SKM-1 (cell line): ENCODE measurements around the gene EPHB4.
"Not testable (repeated sequence)": the region's sequence is repeated elsewhere in the genome, so short reads cannot be mapped to it uniquely, and the experiment has no call there.

ENCODE experiments used
- DNase-seq: peaks from one replicate; lab custom pipeline; 2025; ENCODE audit not compliant: unreplicated experiment; lab: John Stamatoyannopoulos, UW

Gene EPHB4

DNA sequence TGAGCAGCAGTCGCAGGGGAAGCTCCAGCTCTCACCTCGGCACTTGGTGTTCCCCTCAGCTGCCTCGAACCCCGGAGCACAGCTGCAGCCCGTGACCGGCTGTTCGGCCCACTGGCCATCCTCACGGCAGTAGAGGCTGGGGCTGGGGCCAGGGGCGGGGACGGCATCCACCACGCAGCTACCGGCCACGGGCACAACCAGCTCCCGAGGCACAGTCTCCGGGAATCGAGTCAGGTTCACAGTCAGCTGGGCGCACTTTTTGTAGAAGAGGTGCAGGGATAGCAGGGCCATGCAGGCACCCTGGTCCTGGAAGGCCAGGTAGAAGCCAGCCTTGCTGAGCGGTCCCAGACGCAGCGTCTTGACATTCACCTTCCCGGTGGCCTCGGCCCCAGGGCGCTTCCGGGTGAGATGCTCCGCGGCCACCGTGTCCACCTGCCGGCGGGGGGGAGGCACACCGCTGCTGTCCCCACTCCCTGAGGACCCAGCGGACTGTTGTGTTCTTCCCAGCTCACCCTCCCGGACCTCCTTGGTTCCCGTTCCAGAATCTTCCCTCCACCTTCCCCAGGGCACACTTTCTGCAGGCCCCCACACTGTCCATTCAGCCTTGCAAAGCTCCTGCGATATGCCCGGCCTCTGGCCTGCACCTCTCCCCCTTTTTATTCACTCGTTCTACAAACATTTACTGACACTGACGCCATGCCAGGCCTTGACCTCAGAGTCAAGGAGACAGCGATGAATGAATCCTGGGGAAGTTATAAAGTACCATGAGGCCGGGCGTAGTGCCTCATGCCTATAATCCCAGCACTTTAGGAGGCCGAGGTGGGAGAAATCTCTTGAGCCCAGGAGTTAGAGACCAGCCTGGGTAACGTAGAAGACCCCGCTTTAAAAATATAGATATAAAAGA, 4.8 kb downstream of the EPHB4 start:
- DNase-seq = no peak

DNA sequence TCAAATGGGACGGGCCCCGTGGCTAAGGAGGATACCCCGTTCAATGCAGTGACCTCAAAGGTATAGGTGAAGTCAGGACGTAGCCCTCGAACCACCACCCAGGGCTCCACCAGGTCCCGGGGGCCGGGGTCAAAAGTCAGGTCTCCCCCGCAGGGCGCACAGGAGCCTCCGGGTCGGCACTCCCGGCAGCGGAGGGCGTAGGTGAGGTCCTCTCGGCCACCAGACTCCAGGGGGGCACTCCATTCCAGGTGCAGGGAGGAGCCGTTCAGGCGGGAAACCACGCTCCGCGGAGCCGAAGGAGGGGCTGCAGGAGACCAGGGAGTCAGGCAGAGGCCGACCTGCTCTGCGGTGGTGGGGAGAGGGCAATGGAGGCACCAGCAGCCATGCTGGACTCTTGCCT, 7.7 kb downstream of the EPHB4 start:
- DNase-seq = no peak

DNA sequence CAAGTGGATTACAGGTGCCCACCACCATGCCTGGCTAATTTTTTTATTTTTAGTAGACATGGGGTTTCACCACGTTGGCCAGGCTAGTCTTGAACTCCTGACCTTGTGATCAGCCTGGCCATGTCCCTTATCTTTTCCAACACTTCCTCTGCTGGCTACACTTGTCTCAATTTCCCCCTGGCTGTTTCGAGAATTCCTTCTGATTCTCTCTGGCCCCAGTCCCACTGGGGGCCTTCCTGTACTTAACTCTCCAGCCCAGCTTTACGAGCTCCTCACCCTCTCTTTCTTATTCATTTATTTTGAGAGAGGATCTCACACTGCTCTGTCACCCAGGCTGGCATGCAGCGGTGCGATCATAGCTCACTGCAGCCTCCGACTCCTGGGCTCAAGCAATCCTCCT, 8.5 kb downstream of the EPHB4 start:
- DNase-seq = no peak

DNA sequence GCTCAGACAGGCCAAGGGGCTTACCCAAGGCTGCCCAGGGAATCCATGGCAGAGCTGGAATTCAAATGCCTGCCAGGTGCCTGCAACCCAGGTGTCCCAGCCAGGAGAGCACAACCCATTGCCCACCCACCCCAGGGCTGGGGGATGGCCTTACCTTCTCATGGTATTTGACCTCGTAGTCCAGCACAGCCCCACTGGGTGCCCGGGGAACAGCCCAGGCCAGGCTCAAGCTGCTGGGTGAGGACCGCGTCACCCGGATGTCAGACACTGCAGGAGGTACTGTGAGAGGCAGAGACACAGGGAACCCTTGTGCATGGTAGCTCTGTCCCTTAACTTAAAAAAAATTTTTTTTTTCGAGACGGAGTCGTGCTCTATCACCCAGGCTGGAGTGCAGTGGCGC, 9.0 kb downstream of the EPHB4 start:
- no peak for DNase-seq

DNA sequence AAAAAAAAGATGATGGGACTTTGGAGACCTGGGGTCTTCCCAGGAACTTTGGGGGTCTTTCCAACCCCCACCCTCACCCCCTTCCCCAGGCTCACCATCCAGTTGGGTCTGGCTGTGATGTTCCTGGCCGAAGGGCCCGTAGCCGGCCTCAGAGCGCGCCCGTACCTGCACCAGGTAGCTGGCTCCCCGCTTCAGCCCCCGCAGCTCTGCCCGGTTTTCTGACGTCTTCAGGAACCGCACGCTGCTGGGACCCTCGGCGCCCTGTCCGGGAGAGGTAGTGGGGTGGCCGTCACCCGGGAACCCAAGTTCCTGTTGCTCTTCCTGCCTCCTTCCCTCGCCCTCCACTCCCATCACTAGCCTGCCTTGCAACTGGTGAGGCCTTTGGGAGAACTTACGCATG, 10.2 kb downstream of the EPHB4 start:
- DNase-seq = no peak

DNA sequence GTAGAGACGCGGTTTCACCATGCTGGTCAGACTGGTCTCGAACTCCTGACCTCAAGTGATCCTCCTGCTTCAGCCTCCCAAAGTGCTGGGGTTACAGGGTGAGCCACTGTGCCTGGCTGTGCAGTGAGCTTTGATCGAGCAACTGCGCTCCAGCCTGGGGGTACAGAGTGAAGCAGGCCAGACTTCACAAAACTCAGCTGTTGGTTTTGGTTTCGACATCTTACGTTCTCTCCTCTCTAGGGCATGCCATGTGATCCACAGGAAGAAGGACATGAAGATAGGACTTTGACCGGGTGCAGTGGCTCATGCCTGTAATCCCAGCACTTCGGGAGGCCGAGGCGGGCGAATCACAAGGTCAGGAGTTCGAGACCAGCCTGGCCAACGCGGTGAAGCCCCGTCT, 10.8 kb downstream of the EPHB4 start:
- not testable (repeated sequence) for DNase-seq

DNA sequence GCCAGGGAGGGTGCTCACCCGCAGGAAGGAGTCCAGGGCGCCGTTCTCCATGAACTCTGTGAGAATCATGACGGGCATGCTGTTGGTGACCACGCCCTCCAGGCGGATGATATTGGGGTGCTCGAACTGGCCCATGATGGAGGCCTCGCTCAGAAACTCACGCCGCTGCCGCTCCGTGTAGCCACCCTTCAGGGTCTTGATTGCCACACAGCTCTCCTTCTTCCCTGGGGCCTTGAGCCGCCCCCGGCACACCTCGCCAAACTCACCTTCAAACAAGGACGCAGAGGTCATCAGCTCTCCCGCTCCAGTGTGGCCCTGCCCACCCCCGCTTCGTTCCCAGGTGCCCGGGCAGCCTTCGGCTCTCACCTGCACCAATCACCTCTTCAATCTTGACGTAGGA, 14.6 kb downstream of the EPHB4 start:
- DNase-seq = no peak

DNA sequence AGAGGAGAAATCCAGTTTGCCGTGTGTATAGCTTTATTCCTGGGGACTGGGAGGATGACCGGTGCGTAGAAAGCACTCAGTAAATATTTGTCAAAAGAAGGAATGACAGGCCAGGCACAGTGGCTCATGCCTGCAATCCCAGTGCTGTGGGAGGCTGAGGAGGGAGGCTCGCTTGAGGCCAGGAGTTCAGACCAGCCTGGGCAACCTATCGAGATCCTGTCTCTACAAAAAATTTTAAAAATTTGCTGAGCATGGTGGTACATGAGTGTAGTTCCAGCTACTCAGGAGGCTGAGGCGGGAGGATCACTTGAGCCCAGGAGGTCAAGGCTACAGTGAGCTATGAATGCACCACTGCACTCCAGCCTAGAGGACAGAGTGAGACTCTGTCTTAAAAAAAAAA, 15.8 kb downstream of the EPHB4 start:
- no peak for DNase-seq

DNA sequence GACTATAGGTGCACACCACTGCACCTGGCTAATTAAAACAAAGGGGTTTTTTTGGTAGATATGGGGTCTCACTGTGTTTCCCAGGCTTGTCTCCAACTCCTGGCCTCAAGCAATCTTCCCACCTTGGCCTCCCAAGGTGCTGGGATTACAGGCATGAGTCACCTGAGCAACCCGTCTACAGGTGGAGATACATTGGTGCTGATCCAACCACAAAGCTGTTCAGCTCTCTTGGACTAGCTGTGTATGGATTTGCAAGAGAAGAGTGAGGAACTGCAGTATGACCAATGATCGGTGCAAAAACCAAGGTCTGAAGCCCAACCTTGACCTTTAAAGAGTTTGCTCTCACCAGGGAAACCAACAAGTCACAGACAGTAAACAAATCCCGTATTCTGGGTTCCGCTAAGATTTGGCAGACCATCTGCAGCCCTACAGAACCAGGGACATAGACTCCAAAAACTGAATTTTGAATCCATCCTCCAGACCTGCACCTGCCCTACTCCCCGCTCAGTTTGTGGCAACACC, 18.9 kb downstream of the EPHB4 start:
- DNase-seq = no peak

DNA sequence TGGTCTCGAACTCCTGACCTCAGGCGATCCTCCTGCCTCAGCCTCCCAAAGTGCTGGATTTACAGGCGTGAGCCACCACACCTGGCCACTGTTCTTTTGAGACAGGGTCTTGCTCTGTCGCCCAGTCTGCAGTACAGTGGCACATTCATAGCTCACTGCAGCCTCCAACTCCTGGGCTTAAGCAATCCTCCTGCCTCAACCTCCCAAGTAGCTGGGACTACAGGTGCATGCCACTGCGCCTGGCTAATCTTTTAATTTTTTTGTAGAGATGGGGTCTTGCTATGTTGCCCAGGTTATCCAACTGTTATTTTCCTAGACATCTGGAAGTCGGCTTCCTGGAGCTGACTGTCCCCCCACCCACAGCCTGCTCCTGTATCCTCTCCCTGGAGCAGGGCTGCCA, 20.4 kb downstream of the EPHB4 start:
- not testable (repeated sequence) for DNase-seq

DNA sequence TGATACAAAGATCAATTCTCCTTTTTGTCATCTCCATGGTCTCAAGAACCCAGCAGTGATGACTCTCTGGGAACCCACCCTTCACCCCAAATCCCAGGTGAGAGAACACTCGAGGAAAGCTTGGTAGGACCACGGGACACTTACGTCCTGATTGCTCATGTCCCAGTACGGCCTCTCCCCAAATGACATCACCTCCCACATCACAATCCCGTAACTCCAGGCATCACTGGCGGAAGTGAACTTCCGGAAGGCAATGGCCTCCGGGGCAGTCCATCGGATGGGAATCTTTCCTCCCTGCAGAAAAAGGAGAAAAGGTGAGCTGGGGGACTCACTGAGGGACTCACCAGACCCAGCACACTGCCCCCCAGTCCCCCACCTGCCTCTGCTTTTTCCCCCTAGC, 21.0 kb downstream of the EPHB4 start:
- DNase-seq = no peak

DNA sequence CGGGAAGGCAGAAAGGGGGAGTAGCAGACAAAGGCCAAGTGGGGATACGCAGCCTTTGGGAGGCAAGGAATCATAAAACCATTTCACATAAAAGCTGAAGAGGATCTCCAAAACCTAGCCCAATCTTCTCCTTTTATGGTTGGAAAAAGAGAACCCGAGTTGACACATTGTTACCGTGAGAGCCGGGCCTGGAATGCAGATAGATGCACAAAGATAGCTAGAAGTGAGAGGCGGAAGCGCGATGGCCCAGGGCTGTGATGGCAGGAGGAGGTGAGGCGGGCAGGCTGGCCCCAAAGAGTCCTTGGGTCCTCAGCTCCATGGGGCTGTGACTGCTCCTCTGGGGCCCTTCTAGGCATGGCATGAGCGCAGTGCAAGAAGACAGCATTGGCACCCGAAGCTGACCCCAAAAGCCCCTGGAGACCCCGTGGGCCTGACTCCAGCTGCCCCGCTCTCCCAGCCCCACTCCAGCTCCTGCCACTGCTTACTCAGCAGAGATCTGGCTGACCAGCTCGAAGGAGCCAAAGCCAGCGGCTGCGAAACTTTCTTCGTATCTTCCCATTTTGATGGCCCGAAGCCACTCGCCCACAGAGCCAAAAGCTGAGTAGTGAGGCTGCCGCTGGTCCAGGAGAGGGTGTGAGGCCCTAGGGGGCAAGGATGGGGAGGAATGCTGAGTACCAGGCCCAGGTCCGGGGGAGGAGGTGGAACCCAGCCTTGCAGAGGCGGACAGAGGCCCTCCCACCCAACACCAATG, 22.5 kb downstream of the EPHB4 start:
- no peak for DNase-seq

DNA sequence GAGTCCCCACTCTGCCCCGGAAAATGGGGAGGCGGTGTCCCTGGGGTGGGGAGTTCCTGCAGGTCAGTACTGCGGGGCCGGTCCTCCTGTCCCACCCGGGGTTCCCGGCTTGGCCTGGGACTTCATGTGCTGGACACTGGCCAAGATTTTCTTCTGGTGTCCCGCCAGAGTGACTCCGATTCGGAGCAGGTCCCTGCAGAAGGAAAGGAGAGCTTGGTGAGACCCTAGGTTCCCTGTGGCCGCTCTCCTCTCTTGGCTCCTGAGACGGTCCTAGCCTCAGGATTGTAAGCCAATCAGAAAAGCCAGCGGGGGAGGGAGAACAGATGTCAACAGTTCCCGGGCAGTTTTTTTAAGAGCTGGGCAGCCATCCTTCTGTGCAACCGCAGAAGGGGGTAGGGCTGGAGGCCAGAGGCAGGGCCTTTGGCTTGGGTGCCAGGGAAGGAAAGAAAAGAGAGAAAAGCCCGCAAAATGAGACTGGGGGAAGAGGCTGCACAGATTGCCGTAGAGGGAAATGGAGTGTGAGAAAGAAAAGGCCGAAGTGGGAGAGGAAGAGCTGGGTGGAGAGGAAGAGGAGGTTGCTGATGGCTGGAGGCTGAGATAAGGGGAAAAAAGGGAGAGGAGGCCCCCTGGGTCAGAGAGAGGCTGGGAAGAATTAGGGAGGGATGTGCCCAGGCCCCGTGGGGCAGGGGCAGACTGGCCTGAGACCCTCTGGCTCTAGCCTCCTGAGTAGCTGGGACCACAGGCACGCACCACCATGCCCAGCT, 23.7 kb downstream of the EPHB4 start:
- DNase-seq = no peak

DNA sequence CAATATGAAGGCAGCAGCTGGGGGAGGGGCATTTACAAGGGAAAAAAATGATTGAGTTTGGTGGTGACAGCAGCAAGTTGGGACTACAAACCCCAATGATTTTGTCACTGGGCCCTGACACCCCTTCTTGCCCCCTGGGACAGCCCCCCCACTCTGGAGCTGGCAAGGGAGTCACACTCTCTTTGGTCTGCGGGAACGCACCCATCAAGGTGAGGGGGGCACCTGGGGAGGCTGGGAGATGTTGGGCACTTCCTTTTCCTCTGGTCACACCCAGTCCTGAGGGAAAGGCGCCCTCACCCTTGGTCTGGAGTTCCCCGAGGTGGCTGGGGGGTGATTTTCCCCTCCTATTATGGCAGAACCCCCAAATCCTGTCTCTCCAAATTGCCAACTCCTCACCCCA, 24.4 kb downstream of the EPHB4 start:
- DNase-seq = no peak

DNA sequence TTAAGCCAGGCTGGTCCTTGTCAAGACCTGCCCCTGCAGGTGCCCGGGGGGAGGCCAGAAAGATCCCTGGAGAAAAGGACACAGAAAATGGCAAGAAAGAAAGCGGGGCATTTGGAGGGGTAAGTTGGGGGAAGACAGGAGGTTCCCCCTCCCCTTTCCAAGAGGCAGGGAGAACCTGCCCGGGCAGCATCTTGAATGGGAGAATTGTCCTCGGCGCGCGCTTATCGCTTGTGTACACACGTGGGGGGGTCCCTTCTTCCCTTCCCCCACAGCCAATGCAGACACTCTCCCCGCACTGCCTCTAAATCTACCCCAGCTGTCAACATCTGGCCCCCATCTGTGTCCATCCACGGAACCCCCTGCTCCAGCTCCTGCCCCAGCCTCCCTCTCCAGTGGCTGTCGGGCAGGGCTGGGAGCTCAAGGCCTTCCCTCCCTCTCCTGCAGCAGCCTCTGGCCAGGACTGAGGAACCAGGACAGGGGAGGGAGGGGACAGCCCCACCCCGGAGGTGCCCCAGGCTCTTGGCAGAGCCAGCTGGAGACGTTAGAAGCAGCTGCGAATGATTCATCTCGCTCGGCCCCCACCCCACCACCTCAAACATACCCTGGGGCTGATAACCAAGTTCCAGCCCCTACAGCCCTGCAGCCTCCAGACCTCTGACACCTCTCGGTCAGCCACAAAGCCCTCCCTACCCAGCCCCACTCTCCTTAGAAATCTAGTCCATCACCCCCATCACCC, 25.3 kb downstream of the EPHB4 start:
- no peak for DNase-seq

DNA sequence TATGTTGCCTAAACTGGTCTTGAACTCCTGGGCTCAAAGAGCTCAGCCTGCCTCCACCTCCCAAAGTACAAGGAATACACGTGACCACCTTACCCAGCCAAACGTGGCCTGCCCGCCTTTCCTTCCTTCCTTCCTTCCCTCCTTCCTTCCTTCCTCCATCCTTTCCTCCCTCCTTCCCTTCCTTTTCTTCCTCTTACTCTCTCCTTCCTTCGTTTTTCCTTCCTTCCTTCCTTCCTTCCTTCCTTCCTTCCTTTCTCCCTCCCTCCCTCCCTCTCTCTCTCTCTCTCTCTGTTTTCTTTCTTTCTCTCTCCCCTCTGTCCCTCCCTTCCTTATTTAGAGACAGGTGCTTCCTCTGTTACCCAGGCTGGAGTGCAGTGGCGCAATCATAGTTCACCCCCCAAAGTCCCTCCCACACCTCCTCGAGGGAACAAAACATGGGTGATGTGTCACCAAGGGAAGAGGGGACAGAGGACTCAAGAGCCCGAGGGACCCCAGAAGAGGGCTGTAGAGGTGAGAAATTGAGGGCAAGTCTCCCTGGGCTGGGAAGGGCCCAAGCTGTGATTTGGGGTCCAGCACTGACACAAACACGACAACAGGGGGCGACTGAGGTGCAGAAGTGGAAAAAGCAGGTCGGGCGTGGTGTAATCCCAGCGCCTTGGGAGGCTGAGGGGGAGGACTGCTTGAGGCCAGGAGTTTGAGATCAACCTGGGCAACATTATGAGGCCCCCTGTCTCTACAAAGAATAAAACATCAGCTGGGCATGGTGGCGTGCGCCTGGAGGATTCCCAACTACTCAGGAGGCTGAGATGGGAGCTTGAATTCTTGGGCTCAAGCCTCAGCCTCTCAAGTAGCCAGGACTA, 28.1 kb downstream of the EPHB4 start:
- DNase-seq = peak; percentile 53

DNA sequence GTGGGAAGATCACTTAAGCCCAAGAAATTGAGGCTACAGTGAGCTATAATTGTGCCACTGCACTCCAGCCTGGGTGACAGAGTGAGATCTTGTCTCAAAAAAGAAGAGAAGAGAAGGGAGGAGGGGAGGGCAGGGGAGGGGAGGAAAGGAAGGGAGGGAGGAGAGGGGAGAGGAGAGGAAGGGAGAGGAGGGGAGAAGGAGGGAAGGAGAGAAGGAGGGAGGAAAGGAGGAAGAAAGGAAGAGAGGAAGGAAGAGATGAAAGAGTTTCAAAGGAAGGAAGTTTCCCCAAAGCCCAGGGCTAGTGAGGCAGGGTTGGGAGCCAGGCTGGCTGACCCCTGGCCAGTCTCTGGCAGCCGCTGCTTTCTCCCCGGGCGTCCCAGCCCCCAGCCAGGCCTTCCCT, 32.6 kb downstream of the EPHB4 start:
- no peak for DNase-seq

DNA sequence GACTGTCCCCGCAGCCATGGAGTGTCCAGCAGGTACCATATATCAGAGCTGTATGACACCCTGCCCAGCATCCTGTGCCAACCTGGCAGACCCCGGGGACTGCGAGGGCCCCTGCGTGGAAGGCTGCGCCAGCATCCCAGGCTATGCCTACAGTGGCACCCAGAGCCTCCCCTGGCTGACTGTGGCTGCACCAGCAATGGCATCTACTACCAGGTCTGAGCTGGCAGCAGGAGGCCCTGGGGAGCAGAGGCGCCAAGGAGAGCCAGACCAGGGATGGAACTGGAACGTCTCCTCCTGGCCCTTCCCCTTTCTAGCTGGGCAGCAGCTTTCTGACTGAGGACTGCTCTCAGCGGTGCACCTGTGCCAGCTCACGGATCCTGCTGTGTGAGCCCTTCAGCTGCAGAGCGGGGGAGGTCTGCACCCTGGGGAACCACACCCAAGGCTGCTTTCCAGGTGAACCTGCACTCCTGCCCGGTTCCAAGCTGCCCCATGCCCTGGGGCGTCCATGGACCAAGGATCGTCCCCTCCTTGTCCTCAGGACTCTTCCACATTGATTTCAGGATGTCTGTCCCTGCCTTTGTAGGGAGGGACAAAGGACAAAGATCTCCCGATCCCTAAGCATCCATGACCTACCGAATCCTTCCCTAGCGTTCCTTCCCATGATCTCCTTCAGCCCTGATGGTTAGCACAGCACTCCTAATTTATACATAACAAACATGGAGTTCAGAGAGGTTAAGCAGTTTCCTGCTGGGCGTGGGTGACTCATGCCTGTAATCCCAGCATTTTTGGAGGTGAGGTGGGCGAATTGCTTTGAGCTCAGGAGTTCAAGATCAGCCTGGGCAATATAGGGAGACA, 33.3 kb downstream of the EPHB4 start:
- DNase-seq = no peak
